ENCODE results near the gene UNC93B1.

The UNC93B1 gene

GRCh38 chr11:68043349-68044144 is 39.6 kb upstream of the UNC93B1 start:
- in situ Hi-C loops (cut with HindIII; ENCODE audit: low sequenced_read_pairs) = no loop called here
- DNase-seq (ENCODE audit: low read depth) = no peak
- TF ChIP-seq, protein P1, sequence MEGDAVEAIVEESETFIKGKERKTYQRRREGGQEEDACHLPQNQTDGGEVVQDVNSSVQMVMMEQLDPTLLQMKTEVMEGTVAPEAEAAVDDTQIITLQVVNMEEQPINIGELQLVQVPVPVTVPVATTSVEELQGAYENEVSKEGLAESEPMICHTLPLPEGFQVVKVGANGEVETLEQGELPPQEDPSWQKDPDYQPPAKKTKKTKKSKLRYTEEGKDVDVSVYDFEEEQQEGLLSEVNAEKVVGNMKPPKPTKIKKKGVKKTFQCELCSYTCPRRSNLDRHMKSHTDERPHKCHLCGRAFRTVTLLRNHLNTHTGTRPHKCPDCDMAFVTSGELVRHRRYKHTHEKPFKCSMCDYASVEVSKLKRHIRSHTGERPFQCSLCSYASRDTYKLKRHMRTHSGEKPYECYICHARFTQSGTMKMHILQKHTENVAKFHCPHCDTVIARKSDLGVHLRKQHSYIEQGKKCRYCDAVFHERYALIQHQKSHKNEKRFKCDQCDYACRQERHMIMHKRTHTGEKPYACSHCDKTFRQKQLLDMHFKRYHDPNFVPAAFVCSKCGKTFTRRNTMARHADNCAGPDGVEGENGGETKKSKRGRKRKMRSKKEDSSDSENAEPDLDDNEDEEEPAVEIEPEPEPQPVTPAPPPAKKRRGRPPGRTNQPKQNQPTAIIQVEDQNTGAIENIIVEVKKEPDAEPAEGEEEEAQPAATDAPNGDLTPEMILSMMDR (IDR thresholded peaks at IDR 0.05; ENCODE audit: low read depth, low read length, missing control alignments) = no peak
- H3K4me3 ChIP-seq (ENCODE audit: low read depth, low read length) = no peak overlapping the region

DNA sequence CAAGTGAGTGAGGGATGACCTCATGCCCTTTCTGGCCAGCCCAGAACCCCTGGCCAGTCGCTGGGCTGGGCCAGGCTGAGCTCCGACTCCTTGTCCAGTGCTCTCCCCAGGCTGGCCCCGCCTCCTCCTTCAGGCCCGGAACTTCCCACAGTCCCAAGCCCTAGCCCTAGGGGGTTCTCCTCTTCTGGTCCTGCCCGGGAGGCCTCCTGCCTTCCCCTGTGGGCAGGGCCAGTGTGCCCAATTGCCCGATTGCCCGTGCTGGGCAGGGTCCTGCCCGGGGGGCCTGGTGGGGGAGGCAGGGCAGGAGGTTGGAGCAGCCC is 39.1 kb upstream of the UNC93B1 start:
- no peak for DNase-seq (ENCODE audit: low read depth)
- H3K4me3 ChIP-seq (ENCODE audit: low read depth, low read length) = no peak overlapping the region
- in situ Hi-C loops (cut with HindIII; ENCODE audit: low sequenced_read_pairs) = no loop called here
- TF ChIP-seq, protein P1 (IDR thresholded peaks at IDR 0.05; ENCODE audit: low read depth, low read length, missing control alignments) = no peak

DNA sequence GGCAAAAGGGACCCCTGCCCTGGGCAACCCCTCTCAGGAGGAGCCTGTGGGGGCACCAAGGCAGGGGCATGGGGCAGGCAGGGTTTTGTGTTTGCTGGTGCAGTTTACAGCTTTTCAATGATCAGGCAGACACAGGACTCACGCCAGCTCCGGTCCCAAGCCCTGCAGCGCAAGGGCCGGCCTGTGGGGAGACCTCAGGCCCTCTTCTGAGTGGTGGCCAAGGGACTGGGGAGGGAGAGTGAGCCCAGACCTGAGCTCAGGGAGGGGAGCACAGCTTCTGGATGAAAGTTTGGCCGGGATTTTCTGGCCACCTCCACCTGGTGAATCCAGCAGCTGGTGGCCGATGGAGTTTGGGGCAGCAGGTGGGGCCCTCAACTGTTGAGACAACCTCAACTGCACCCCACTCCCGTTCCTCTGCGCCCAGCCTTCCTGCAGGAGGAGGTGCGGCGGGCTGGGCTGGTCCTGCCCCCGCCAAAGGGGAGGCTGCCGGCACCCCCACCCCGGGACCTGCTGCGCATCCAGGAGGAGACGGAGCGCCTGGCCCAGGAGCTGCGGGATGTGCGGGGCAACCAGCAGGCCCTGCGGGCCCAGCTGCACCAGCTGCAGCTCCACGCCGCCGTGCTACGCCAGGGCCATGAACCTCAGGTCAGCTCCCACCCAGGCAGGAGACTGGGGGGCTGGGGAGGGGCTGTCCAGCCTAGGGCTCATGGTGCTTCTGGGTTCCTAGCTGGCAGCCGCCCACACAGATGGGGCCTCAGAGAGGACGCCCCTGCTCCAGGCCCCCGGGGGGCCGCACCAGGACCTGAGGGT is 38.5 kb upstream of the UNC93B1 start:
- TF ChIP-seq, protein P1 (IDR thresholded peaks at IDR 0.05; ENCODE audit: low read depth, low read length, missing control alignments) = no peak
- no peak overlapping the region for H3K4me3 ChIP-seq (ENCODE audit: low read depth, low read length)
- DNase-seq (ENCODE audit: low read depth) = no peak
- in situ Hi-C loops (cut with HindIII; ENCODE audit: low sequenced_read_pairs) = no loop called here

DNA sequence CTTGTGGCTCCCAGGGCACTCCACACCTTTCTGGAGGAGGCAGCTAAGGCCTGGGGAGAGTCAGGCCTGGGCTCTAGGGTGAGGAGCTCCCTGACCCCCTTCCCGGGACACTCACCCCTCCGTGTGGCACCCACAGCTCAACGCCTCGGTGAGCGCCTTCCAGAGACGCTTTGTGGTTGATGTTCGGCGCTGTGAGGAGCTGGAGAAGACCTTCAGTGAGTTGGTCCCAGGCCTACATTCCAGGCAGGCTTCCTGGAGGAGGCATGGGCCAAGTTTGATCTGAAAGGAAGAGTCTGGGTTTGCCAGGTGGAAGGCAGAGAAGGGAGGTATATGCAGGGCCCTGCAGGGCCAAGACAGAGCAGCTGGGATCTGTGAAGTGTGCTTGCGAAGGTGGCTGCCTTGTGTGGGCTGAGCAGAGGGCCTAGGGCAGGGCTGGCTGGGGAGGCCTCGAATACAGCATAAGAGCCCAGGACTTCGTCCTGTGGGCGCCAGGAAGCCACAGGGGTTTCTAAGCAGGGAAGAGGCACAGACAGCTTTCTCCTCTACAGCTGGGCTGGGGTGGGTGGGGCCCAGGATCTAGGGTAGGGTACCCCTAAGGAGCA is 37.8 kb upstream of the UNC93B1 start:
- no peak overlapping the region for H3K4me3 ChIP-seq (ENCODE audit: low read depth, low read length)
- in situ Hi-C loops (cut with HindIII; ENCODE audit: low sequenced_read_pairs) = no loop called here
- TF ChIP-seq, protein P1 (IDR thresholded peaks at IDR 0.05; ENCODE audit: low read depth, low read length, missing control alignments) = no peak
- DNase-seq (ENCODE audit: low read depth) = no peak

- in situ Hi-C loops (cut with HindIII; ENCODE audit: low sequenced_read_pairs) = no loop called here
- TF ChIP-seq, protein P1 (IDR thresholded peaks at IDR 0.05; ENCODE audit: low read depth, low read length, missing control alignments) = no peak
- H3K4me3 ChIP-seq (ENCODE audit: low read depth, low read length) = peak overlapping the region; percentile 21
- DNase-seq (ENCODE audit: low read depth) = no peak
These were observed 37.2 kb upstream of the UNC93B1 start for GRCh38 chr11:68040957-68041591.
